Right hindlimb (tissue), 1 donor: ENCODE results near the gene CHDH.

Source experiments
- DNase-seq: peaks from one replicate; pipeline ENCODE4 v3.0.0-alpha.2; 2018

CHDH gene

GRCh38 chr3:53846851-53847155 is 584 bp upstream of the CHDH start:
- no peak for DNase-seq

- DNase-seq = no peak
These were observed 412 bp downstream of the CHDH start for GRCh38 chr3:53845881-53846133.

DNA sequence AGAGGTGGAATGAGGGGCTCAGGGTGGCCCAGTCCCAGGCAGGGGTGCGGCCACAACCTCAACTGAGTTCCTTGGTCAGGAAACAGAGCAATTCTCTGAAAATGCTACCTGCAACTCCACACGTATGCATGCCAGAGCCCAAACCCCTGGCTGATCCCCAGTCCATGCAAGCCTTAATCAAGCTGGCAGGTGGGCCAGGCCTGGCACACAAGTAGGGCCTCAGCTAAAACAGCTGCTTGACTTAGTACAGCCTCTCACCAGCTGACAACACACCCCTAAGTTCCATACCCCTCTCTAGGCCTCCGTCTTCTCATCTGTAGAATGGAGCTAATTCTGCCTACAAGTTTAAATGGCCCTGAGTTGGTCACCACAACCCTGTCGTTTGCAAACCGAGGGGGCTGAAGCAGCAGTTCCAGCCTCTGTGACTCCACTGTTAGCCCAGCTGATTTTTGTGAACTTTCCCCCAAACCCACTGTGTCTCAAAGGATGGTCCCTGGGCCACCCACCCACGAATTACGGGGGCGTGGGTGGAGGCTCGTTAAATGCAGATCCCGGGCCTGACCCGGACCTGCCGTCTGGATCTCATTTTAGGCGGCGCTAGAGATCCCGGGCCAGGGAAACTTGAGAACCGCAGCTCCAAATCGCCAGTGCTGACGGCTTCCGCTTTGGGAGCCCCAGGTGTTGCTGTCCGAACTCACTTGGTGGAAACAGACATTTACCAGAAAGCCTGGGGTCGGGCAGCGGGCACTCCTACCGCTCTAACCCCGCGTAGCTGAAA is 927 bp downstream of the CHDH start:
- DNase-seq = peak; percentile 82

GRCh38 chr3:53844262-53845102 is 1.7 kb downstream of the CHDH start:
- no peak for DNase-seq

GRCh38 chr3:53843195-53844177 is 2.7 kb downstream of the CHDH start:
- DNase-seq = no peak

DNA sequence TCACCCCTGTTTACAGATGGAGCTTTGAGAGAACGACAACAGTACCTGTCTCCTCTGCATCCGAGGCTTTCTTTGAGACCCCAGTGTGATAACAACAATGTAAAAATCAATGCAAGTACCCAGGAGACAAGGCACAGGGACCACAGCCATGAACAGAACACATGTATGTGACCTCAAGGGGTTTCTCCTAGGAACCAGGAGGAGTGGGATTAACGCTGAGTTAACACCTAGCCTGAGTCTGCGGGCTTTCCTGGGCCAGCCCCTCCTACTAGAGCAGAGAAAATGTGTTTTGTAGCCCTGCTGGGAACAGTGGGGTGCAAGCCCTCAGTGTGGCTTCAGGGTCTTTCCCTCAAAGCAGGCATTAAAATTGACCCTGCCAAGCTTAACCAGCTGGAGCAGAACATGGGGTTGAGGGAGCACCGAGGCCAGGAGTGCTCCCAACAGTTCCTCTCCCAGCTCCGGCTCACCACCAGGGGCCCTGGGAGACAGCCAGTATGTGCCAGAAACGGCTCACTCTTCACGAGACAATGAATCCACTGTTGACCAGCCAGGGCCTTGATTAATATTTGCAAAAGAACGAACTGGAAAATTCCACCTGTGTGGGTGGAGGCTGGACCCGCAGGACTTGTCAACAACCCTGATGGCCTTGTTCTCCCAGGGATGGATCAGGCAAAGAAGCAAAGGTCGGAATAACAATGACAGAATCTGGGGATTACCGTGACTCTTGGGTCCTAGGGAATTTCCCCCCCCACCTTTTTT is 3.6 kb downstream of the CHDH start:
- no peak for DNase-seq

DNA sequence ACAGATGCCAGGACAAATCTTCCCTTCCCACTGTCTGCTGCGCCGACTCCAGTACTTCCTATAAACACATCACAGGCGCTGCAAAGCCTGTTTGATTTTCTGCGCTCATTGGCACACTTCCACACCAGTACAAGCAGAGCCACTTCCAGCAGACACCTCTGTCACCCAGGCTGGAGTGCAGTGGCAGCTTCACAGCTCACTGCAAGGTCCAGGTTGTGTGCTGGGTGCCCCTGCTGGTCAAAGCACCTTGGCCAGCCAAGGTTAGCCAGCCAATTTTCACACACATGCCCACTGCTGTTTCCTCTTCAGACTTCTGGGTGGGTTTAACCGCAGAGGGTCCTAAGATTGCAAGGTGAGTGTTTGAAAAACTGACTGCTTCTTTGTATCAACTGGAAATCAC is 4.9 kb downstream of the CHDH start:
- no peak for DNase-seq

DNA sequence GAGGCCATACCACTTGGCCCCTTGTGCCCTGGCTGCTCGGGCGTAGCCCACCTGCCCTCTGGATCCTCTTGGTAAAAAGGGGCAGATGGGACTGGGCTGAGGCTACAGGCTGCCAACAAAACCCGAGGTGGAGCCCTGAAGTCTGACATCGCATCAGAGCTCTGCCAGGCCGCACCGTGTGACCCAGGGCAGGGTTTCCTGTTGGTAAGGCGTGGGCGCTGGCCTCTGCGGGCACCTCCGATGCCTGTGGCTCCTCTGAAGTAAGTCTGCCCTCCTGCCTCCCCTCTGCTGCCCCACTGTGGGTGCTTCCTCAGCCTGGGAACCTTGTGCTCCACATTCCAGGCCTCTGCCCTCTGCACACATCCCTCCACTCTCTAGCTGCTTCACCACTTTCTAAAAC is 8.9 kb downstream of the CHDH start:
- DNase-seq = no peak

GRCh38 chr3:53836084-53836872 is 9.9 kb downstream of the CHDH start:
- no peak for DNase-seq

DNA sequence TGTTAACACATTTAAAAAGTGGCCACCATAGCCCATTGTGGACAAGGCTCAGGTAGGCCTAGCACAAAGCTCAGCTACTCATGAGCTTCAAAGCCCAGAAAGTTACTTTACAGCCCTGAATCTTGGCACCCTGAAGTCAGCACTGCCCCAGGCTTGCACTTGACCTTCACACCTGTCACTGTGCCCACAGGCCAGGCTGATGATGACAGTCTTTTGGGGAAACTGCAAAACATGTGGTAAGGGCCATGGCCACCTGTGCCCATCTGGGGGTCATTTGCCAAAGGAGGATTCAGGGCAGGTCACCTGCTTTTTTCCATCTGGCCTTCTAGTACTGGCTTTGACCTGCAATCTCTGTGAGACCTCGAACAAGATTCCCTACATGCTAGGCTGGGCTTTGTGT is 11.0 kb downstream of the CHDH start:
- DNase-seq = no peak

DNA sequence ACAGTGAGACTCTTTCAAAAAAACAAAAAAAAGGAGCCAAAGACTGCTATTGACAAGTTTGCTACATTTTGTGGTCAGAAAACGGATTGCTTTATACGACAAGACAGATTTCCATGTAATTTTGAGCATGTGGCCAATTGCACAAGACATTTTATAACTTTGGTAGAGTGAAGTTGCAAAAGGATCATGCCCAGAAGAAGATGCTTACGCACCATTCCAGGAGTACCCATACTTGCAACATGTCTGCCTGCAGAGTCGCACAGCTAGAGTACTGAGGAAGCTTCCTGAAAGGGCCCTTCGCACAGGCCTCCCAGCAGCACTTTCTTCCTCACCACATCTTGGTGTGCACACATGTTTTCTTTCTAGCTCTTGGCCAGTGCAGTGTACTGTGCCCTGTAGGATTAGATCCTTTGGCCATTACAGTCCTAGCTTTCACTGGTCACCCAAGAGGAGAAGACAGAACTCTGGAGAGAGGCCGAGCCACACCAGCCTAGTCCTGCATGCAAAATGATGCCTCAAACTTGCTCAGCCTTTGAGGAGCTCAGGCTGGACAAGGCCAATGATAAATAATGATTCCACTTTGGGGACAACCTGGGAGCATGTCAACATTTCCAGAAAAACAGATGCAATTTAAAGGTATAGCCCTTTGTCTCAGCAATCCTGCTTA is 11.7 kb downstream of the CHDH start:
- DNase-seq = no peak

GRCh38 chr3:53833700-53834099 is 12.5 kb downstream of the CHDH start:
- DNase-seq = no peak

DNA sequence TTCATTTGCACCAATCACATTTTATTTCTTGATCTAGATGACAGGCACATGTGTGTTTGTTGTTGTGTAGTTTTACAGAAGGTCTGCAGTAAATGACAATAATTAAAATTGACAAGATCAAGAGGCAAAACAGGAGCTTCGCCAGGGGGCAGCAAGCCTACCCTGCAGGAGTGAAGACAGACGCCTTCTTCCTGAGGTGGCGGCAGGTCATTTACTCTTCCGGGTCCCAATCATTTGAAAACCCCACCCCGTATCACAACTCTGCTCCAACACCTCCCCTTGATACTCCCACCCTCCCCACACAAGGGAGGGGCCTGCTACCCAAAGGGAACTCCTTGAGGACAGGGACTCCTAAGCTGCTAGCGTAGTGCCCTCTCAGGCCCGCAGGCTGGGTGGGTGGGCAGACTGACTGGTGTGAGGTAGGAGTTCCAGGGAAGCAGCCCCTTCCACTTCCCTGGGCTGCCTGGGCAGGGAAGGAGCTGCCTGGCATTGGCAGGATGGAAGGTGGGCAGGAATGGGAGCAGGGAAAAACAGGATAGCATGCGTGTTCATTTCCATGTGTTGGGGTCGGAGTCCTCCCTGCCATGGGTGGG is 13.1 kb downstream of the CHDH start:
- no peak for DNase-seq

DNA sequence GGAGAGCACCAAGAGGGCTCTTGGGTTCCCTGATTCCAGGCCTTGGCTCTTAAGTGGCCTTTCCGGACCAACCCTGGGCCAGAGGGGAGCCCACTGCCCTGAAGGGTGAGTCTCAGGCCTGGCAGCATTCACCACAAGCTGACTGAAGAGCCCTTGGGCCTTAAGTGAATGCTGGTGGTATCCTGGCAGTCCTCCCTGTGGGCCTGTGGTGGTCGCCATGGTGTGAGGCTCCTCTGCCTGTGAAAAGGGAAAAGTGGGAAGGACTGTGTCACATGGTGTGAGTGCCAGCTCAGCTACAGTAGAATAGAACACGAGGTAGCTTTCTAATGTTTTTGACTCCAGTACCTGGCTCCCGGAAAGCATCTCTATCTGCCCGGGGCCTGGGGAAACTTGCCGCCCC is 15.3 kb downstream of the CHDH start:
- DNase-seq = no peak

DNA sequence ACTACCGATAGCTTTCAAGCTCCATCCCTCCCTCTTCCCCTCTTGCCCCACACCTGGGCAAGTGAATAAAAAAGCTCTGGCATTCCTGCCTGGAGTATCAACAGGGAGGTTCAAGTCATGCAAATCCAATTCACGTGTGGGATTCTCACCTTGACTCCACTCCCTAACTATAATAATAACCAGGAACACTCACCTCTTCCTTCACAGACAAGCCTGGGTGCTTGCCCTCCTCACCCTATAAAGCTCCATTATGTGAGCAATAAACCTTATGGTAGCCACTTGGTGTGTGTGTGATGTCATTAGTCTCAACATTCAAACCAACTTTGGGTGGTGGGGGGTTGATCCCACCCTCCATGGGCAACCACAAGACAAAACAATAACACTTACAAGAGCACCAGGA is 16.6 kb downstream of the CHDH start:
- DNase-seq = no peak

DNA sequence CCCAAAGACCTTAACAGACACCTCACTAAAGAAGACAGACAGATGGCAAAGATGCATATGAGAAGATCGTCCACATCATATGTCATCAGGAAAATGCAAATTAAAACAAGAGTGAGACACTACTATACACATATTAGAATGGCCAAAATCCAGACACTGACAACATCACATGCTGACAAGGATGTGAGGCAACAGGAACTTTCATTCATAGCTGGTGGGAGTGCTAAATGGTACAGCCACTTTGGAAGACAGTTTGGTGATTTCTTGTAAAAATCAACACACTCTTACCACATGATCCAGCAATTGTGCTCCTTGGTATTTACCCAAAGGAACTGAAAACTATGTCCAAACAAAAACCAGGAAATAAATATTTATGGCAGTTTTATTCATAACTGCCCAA is 17.6 kb downstream of the CHDH start:
- no peak for DNase-seq

GRCh38 chr3:53826048-53826447 is 20.2 kb downstream of the CHDH start:
- DNase-seq = no peak

DNA sequence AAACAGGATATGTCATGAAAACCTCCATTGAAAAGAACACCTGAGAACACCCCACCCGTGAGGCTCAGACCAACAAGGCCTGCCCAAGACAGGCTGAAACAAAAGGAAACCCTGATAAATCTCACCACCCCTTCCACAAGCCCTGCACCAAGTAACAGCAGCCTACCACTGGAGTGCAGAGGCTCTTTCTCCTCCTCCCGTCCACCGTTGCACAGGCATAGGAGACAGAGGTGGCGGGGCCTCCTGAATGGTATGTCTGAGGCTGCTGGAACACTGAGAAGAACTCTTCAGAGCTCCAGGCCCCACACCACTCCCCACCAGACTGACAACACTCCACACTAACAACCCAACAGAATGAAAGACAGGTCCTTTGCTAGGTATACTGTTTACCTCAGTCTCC is 21.4 kb downstream of the CHDH start:
- no peak for DNase-seq

DNA sequence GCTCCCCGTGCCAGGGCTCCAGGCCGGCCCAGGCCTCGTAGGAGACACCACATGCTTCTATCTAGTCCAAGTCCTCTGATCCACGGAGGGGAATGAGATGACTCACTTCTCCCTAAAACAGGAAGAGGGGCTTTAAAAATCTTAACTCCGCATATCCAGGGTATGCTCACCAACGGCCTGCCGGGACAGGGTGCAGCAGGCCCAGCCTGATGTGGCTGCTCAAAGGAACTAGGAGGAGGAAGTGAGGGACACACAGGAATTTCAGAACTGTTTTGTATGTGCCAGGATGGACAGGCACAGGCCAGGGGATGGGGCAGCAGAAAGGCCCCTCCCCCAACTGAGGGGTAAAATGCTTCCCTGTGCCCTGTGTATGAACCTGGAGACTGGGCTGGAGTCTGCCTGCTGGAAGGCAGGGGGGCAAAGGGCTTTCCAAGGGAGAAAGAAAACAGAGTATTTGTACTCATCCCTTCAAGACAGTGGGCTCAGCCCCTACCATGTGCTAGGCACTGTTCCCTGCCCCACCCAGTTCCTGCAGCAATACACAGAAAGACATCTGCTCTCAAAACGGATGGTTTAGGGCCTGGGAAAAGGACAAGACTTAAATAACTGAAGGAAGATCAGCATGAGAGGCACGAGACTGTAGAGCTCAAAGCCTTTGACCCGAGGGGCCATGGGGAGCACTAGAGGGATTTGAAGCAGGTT is 22.1 kb downstream of the CHDH start:
- no peak for DNase-seq
